ENCODE measurements around the gene ASAP2. TPM values are rescaled to one million over a fixed set of nuclear protein-coding genes. Genes with fewer than 3 reads are reported as not detected.

Gene ASAP2
- polyA plus RNA-seq, 3 donors = 0.08 to 1.1 (median 0.20) TPM

DNA sequence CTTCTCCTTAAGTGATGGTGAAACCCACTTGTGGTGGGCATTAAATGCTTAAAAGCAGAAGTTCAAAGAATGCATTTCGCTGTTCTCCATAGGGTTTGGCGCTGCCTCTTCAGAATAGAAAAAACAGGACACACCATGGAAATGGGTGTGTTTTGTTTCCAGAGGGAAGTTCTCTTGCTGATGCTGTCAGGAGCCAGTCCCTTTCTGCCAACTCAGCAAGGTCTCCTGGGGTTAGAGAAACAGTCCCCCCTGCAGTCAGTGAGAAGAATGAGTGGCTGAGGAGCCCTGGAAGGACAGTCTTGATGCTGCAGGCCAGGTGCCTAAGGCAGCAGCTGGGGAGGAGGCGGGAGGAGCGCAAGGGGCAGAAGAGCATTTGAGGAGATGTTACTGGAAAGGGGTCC is 37.8 kb upstream of the ASAP2 start:
- H3K4me1 Mint-ChIP-seq = peaks cover 57% of the 10 kb centered on the region
- no peaks in the 10 kb centered on the region for H3K9me3 Mint-ChIP-seq
- intact Hi-C loops (cut with micrococcal nuclease) = no loop called here
- H3K9me3 ChIP-seq (replicated peaks in 1 of 2; ENCODE audit: control insufficient read depth in 1 of 2, insufficient read depth in 1 of 2, low read length in 2 of 2) = no peaks in the 10 kb centered on the region
- TF ChIP-seq, protein P1, sequence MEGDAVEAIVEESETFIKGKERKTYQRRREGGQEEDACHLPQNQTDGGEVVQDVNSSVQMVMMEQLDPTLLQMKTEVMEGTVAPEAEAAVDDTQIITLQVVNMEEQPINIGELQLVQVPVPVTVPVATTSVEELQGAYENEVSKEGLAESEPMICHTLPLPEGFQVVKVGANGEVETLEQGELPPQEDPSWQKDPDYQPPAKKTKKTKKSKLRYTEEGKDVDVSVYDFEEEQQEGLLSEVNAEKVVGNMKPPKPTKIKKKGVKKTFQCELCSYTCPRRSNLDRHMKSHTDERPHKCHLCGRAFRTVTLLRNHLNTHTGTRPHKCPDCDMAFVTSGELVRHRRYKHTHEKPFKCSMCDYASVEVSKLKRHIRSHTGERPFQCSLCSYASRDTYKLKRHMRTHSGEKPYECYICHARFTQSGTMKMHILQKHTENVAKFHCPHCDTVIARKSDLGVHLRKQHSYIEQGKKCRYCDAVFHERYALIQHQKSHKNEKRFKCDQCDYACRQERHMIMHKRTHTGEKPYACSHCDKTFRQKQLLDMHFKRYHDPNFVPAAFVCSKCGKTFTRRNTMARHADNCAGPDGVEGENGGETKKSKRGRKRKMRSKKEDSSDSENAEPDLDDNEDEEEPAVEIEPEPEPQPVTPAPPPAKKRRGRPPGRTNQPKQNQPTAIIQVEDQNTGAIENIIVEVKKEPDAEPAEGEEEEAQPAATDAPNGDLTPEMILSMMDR (IDR thresholded peaks at IDR 0.05) = no peak
- peak overlapping the region in 1 of 3 experiments; percentile 38 for H3K4me3 ChIP-seq (replicated peaks in 1 of 3; ENCODE audit: low read depth in 2 of 3, low read length in 3 of 3)
- 67% methylated on average over 3 of the region's 4 CpGs for WGBS (ENCODE audit: insufficient coverage)
- no peak overlapping the region for H3K9ac ChIP-seq (ENCODE audit: insufficient read depth, low read length, poor library complexity, severe bottlenecking)
- H3K27me3 ChIP-seq (ENCODE audit: control insufficient read depth in 2 of 2, insufficient read depth in 2 of 2, low read length in 2 of 2) = no peaks in the 10 kb centered on the region
- no peaks in the 10 kb centered on the region for H4K20me1 ChIP-seq (ENCODE audit: insufficient read depth, low read length)
- H3K4me3 Mint-ChIP-seq = peak overlapping the region in 1 of 2 donors; percentile 62
- peaks cover 0 to 12% (median 0%) of the 10 kb centered on the region in 3 donors for H3K27me3 Mint-ChIP-seq (ENCODE audit: low read depth in 3 of 3)
- H2AFZ ChIP-seq (ENCODE audit: insufficient read depth, low read depth, low read length, poor library complexity, severe bottlenecking) = no peak overlapping the region
- peak overlapping the region; percentile 51 for H3K4me2 ChIP-seq (replicated peaks; ENCODE audit: extremely low read depth, low read length, poor library complexity, severe bottlenecking)
- H3K36me3 ChIP-seq (replicated peaks in 1 of 2; ENCODE audit: control insufficient read depth in 1 of 2, insufficient read depth in 2 of 2, low read length in 2 of 2) = no peaks in the 10 kb centered on the region
- DNase-seq = peak; percentile 45 to 59 (median 59)
- peak overlapping the region; percentile 88 to 96 (median 91) for H3K27ac Mint-ChIP-seq
- H3K79me2 ChIP-seq (ENCODE audit: insufficient read depth, low read length) = no peaks in the 10 kb centered on the region
- H3K27ac ChIP-seq (ENCODE audit: low read depth in 1 of 2, low read length in 2 of 2) = peak overlapping the region; percentile 60 to 69
- H3K4me1 ChIP-seq (ENCODE audit: control insufficient read depth in 1 of 2, insufficient read depth in 2 of 2, low read length in 2 of 2) = peaks cover 55 to 58% of the 10 kb centered on the region in 2 donors
- no peaks in the 10 kb centered on the region for H3K36me3 Mint-ChIP-seq

DNA sequence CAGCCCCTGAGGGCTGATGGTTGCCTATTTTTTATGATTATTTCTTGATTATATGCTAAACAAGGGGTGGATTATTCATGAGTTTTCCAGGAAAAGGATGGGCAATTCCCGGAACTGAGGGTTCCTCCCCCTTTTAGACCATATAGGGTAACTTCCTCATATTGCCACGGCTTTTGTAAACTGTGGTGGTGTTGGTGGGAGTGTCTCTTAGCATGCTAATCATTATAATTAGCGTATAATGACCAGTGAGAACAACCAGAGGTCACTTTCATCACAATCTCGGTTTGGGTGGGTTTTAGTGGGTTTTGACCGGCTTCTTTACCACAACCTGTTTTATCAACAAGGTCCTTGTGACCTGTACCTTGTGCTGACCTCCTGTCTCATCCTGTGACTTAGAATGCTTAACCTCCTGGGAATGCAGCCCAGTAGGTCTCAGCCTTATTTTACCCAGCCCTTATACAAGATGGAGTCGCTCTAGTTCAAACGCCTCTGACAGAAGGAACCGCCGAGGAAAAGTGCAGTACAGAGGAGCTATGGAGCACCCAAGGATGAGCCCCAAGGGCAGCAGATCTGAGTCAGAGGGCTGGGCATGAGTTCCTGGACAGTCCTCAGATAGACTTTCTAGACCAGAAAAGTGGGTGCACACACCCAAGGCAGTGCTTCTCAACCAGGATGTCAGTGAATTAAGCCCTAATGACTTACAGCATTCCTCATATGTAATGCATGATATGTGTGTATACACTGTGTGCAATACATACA is 37.1 kb upstream of the ASAP2 start:
- intact Hi-C loops (cut with micrococcal nuclease) = no loop called here
- TF ChIP-seq, protein P1 (IDR thresholded peaks at IDR 0.05) = no peak
- Histone ChIP-seq H2AFZ (ENCODE audit: insufficient read depth, low read depth, low read length, poor library complexity, severe bottlenecking) (no peak overlapping the region), H3K27me3 (ENCODE audit: control insufficient read depth in 2 of 2, insufficient read depth in 2 of 2, low read length in 2 of 2) (no peaks in the 10 kb centered on the region), H3K4me3 (replicated peaks in 1 of 3; ENCODE audit: low read depth in 2 of 3, low read length in 3 of 3) (peak overlapping the region in 1 of 3 experiments; percentile 38), H3K27ac (ENCODE audit: low read depth in 1 of 2, low read length in 2 of 2) (peak overlapping the region; percentile 60 to 69), H4K20me1 (ENCODE audit: insufficient read depth, low read length) (no peaks in the 10 kb centered on the region), H3K9ac (ENCODE audit: insufficient read depth, low read length, poor library complexity, severe bottlenecking) (no peak overlapping the region), H3K9me3 (replicated peaks in 1 of 2; ENCODE audit: control insufficient read depth in 1 of 2, insufficient read depth in 1 of 2, low read length in 2 of 2) (no peaks in the 10 kb centered on the region), H3K79me2 (ENCODE audit: insufficient read depth, low read length) (no peaks in the 10 kb centered on the region), H3K4me2 (replicated peaks; ENCODE audit: extremely low read depth, low read length, poor library complexity, severe bottlenecking) (peak overlapping the region; percentile 51), H3K36me3 (replicated peaks in 1 of 2; ENCODE audit: control insufficient read depth in 1 of 2, insufficient read depth in 2 of 2, low read length in 2 of 2) (no peaks in the 10 kb centered on the region), H3K4me1 (ENCODE audit: control insufficient read depth in 1 of 2, insufficient read depth in 2 of 2, low read length in 2 of 2) (peaks cover 55 to 61% of the 10 kb centered on the region in 2 donors)
- DNase-seq = peak; percentile 39 to 69 (median 63)
- 98% methylated on average over 4 of the region's 9 CpGs for WGBS (ENCODE audit: insufficient coverage)
- peaks cover 61% of the 10 kb centered on the region for H3K4me1 Mint-ChIP-seq
- no peaks in the 10 kb centered on the region for H3K36me3 Mint-ChIP-seq
- H3K9me3 Mint-ChIP-seq = no peaks in the 10 kb centered on the region
- H3K27me3 Mint-ChIP-seq (ENCODE audit: low read depth in 3 of 3) = peaks cover 0 to 12% (median 0%) of the 10 kb centered on the region in 3 donors
- peak overlapping the region in 1 of 2 donors; percentile 48 for H3K4me3 Mint-ChIP-seq
- H3K27ac Mint-ChIP-seq = peak overlapping the region; percentile 50 to 96 (median 91)

Data from CD14-positive monocyte (primary cell).